DMS114 treated with DMSO at 0.1 percent for 48 hours (cell line): ENCODE data around the gene CBLC.

ENCODE experiments used
- DNase-seq: peaks from one replicate; lab custom pipeline; 2025; ENCODE audit not compliant: unreplicated experiment; lab: John Stamatoyannopoulos, UW

Gene CBLC

GRCh38 chr19:44777715-44778347 lies at the start of gene CBLC:
TSS of gene CBLC (plus strand) at chr19:44777890. CDS start at chr19:44777932, 42 bp downstream.
- DNase-seq: no peak

GRCh38 chr19:44728178-44728577 lies 49.5 kb upstream of the CBLC start:
- no peak for DNase-seq

- no peak for DNase-seq
Observed at GRCh38 chr19:44729516-44730033, 48.1 kb upstream of the CBLC start.

- no peak for DNase-seq
Observed at GRCh38 chr19:44731081-44731480, 46.6 kb upstream of the CBLC start.

- DNase-seq: no peak
Observed at GRCh38 chr19:44731622-44732021, 46.1 kb upstream of the CBLC start.

GRCh38 chr19:44732235-44733014 lies 45.3 kb upstream of the CBLC start:
- DNase-seq: no peak

- DNase-seq: no peak
Observed at GRCh38 chr19:44734357-44734756, 43.3 kb upstream of the CBLC start.

- DNase-seq: no peak
Observed at GRCh38 chr19:44735011-44735410, 42.7 kb upstream of the CBLC start.

- no peak for DNase-seq
Observed at GRCh38 chr19:44737238-44738071, 40.2 kb upstream of the CBLC start.

GRCh38 chr19:44738136-44738535 lies 39.6 kb upstream of the CBLC start:
- no peak for DNase-seq

GRCh38 chr19:44738603-44739558 lies 38.8 kb upstream of the CBLC start:
- DNase-seq: no peak

- DNase-seq: no peak
Observed at GRCh38 chr19:44740351-44740824, 37.3 kb upstream of the CBLC start.

- no peak for DNase-seq
Observed at GRCh38 chr19:44741258-44741731, 36.4 kb upstream of the CBLC start.

GRCh38 chr19:44741841-44742329 lies 35.8 kb upstream of the CBLC start:
- no peak for DNase-seq

- DNase-seq: no peak
Observed at GRCh38 chr19:44742330-44743061, 35.2 kb upstream of the CBLC start.

GRCh38 chr19:44744871-44745332 lies 32.8 kb upstream of the CBLC start:
- no peak for DNase-seq

GRCh38 chr19:44745341-44745831 lies 32.3 kb upstream of the CBLC start:
- no peak for DNase-seq

- DNase-seq: no peak
Observed at GRCh38 chr19:44745887-44746600, 31.6 kb upstream of the CBLC start.
